Liver (tissue), 3 donors: ENCODE measurements around the gene C1QA.
A peak's percentile ranks its signal among the peaks of the same experiment; 100 is the strongest.

Source experiments
- ATF3 ChIP-seq: IDR thresholded peaks from 2 replicates; pipeline ENCODE4 v1.6.1; 2016; ENCODE audit warnings: antibody characterized with exemption
- CTCF ChIP-seq: fragments of 150-350 bp; IDR thresholded peaks from 2 replicates; pipeline ENCODE4 v1.5.1; 2017; ENCODE audit warnings: improper control_type of control experiment, low read depth, low read length; ENCODE audit not compliant: missing input control
- EGR1 ChIP-seq, 2 donors: IDR thresholded peaks; 2 replicates each; pipeline ENCODE4 v1.6.1; 2016 to 2018; ENCODE audit warnings: antibody characterized with exemption in 2 of 2, low read depth in 2 of 2
- JUND ChIP-seq, 2 donors: IDR thresholded peaks; 2 replicates each; pipeline ENCODE4 v1.6.1; 2016; ENCODE audit warnings: antibody characterized with exemption in 2 of 2
- RAD21 ChIP-seq, 2 donors: IDR thresholded peaks; 2 replicates each; pipeline ENCODE4 v1.6.1; 2016; ENCODE audit warnings: antibody characterized with exemption in 2 of 2, mild to moderate bottlenecking in 2 of 2
- REST ChIP-seq: IDR thresholded peaks from 2 replicates; pipeline ENCODE4 v1.6.1; 2016; ENCODE audit warnings: antibody characterized with exemption, mild to moderate bottlenecking
- RXRA ChIP-seq, 2 donors: IDR thresholded peaks; 2 replicates each; pipeline ENCODE4 v1.6.1; 2017 to 2018; ENCODE audit warnings: antibody characterized with exemption in 2 of 2, mild to moderate bottlenecking in 1 of 2
- YY1 ChIP-seq: IDR thresholded peaks from 2 replicates; pipeline ENCODE4 v1.6.1; 2016; ENCODE audit warnings: antibody characterized with exemption, mild to moderate bottlenecking
- donor health status: healthy.
- donor health status: healthy.

GRCh38 chr1:22625262-22625925 lies 11.0 kb upstream of the C1QA start:
- TF ChIP-seq JUND (IDR thresholded peaks at IDR 0.05) (no peak), REST (peak; percentile 85), EGR1 (IDR thresholded peaks at IDR 0.05; ENCODE audit: low read depth in 2 of 2) (no peak), ATF3 (no peak), RAD21 (IDR thresholded peaks at IDR 0.05) (no peak), CTCF (no peak), YY1 (no peak), RXRA (IDR thresholded peaks at IDR 0.05) (no peak)
